ENCODE results near the gene TMEM87B. TPM values are rescaled to one million over a fixed set of nuclear protein-coding genes. Genes with fewer than 3 reads are reported as not detected.

Gene TMEM87B
- total and polyA plus RNA-seq, 10 of the 15 experiments (the other 5 are each of a cell fraction or from before 2014, with no cell fraction given), result 5.7 to 20.6 (median 12.3) TPM

DNA sequence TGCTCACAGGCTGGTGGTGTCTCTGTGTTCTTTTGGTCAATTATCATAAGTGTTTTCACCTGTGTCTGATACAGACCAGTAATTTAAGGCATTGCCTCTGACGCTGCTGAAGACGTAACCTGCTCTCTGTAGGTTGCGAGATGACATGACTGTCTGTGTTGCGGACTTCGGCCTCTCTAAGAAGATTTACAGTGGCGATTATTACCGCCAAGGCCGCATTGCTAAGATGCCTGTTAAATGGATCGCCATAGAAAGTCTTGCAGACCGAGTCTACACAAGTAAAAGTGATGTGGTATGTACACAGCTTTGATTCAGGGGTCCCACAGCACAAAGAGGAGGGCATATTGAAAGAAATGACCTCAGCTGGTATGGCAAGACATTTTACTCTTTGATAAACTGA lies 33.8 kb upstream of the TMEM87B start (continued):
- TF ChIP-seq, protein P1, sequence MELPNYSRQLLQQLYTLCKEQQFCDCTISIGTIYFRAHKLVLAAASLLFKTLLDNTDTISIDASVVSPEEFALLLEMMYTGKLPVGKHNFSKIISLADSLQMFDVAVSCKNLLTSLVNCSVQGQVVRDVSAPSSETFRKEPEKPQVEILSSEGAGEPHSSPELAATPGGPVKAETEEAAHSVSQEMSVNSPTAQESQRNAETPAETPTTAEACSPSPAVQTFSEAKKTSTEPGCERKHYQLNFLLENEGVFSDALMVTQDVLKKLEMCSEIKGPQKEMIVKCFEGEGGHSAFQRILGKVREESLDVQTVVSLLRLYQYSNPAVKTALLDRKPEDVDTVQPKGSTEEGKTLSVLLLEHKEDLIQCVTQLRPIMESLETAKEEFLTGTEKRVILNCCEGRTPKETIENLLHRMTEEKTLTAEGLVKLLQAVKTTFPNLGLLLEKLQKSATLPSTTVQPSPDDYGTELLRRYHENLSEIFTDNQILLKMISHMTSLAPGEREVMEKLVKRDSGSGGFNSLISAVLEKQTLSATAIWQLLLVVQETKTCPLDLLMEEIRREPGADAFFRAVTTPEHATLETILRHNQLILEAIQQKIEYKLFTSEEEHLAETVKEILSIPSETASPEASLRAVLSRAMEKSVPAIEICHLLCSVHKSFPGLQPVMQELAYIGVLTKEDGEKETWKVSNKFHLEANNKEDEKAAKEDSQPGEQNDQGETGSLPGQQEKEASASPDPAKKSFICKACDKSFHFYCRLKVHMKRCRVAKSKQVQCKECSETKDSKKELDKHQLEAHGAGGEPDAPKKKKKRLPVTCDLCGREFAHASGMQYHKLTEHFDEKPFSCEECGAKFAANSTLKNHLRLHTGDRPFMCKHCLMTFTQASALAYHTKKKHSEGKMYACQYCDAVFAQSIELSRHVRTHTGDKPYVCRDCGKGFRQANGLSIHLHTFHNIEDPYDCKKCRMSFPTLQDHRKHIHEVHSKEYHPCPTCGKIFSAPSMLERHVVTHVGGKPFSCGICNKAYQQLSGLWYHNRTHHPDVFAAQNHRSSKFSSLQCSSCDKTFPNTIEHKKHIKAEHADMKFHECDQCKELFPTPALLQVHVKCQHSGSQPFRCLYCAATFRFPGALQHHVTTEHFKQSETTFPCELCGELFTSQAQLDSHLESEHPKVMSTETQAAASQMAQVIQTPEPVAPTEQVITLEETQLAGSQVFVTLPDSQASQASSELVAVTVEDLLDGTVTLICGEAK (IDR thresholded peaks at IDR 0.05; ENCODE audit: borderline replicate concordance), result no peak
- no peak for TF ChIP-seq ATF7 (IDR thresholded peaks at IDR 0.05; ENCODE audit: low read depth)
- no peak for TF ChIP-seq CBX5 (IDR thresholded peaks at IDR 0.05; ENCODE audit: low read depth)
- TF ChIP-seq IKZF1 (conservative IDR thresholded peaks at IDR 0.05), result no peak
- TF ChIP-seq MYB (IDR thresholded peaks at IDR 0.05; ENCODE audit: borderline replicate concordance, low read depth, low read length), result no peak

DNA sequence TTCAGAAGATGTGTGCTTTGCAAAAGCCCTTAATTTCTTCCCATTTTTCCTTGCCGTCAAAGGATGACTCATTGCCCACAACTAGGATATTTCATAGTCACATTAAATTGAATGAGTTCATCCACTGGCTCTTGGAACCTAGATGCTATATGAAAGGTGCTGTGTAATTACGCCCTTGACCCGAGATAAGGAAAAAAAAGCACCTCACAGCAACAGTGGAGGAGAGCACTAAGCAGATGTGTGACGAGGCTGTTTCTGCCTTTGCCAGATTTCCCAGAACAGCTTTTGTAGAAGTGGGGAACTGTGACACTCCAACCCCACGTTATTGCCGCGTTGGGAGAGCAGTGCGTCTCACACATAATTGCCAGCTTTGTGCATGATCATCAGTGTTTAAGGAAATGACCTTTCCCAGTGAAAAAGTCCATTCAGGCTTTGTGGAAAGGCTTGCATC lies 33.3 kb upstream of the TMEM87B start:
- H4K20me1 ChIP-seq (ENCODE audit: control insufficient read depth, insufficient read depth), result no peaks in the 10 kb centered on the region
- H3K27me3 ChIP-seq (replicated peaks in 1 of 2; ENCODE audit: control insufficient read depth in 2 of 2, insufficient read depth in 2 of 2, low read length in 1 of 2), result no peaks in the 10 kb centered on the region
- H3K36me3 ChIP-seq (ENCODE audit: control insufficient read depth in 2 of 2, insufficient read depth in 2 of 2, low read length in 1 of 2), result no peaks in the 10 kb centered on the region
- no peaks in the 10 kb centered on the region for H3K4me1 ChIP-seq (ENCODE audit: control insufficient read depth, insufficient read depth, low read length)
- no peak overlapping the region for H2AFZ ChIP-seq (ENCODE audit: control insufficient read depth, low read depth, low read length)
- TF ChIP-seq NFXL1 (IDR thresholded peaks at IDR 0.05; ENCODE audit: borderline replicate concordance), result no peak
- TF ChIP-seq CREB1 (IDR thresholded peaks at IDR 0.05; ENCODE audit: low read depth), result no peak
- no peak overlapping the region for H3K9ac ChIP-seq (ENCODE audit: control insufficient read depth, insufficient read depth, low read length)
- ChIA-PET POLR2A (no interaction called here), RAD21 (ENCODE audit: unreplicated experiment) (no interaction called here), CTCF (no interaction called here), SMC1A (ENCODE audit: uncharacterized antibody, unreplicated experiment) (no interaction called here)
- no peaks in the 10 kb centered on the region for H3K79me2 ChIP-seq (ENCODE audit: control insufficient read depth, insufficient read depth, low read length)
- BruUV-seq (replicated peaks), result no TSS peak
- no peak overlapping the region for H3K4me2 ChIP-seq (ENCODE audit: control insufficient read depth, insufficient read depth)
- H3K9me3 ChIP-seq (replicated peaks; ENCODE audit: control insufficient read depth, insufficient read depth, low read length), result no peaks in the 10 kb centered on the region
- no peak overlapping the region for H3K4me3 ChIP-seq
- in situ Hi-C loops (cut with MboI), result no loop called here
- FAIRE-seq (no peak), DNase-seq (ENCODE audit: low read depth, low spot score) (no peak), ATAC-seq (no peak)
- WGBS (ENCODE audit: insufficient coverage, insufficient replicate concordance, low lambda C conversion rate, missing lambda C conversion rate), result 67% methylated on average over 8 of the region's 8 CpGs
- no peak overlapping the region for H3K27ac ChIP-seq (ENCODE audit: control insufficient read depth, insufficient read depth)
- intact Hi-C loops (cut with micrococcal nuclease; ENCODE audit: unreplicated experiment), result no loop called here
